ENCODE results near the gene TTC33. TPM values are rescaled to one million over a fixed set of nuclear protein-coding genes. Genes with fewer than 3 reads are reported as not detected.

Gene TTC33
- total and polyA plus RNA-seq, 2 experiments from 2014 or later: 8.0 to 9.0 TPM

DNA sequence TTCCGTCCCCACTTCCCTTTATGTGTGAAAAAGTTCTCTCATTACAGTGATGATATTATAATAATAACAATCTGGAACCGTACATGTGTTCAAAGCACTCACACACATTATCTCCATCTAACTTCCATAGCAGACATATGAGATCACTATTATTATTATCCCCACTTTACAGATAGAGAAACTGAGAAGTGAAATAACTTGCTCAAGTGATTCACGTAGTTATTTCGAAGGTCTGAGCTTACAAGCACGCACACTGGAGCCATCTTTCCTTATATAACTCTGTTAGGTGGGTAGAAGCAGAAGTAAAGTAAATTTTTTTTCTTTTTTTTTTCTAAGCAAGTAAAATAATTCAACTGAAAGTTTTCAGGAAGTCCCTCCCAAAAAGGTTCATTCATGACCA is 139.0 kb downstream of the TTC33 start:
- H3F3A ChIP-seq (ENCODE audit: insufficient read depth): no peaks in the 10 kb centered on the region
- no peak overlapping the region for H3K4me2 ChIP-seq (ENCODE audit: unreplicated experiment)
- no peaks in the 10 kb centered on the region for H3K79me2 ChIP-seq (ENCODE audit: insufficient read depth)
- 94 to 96% methylated on average over 5 of the region's 5 CpGs for WGBS, 2 experiments (ENCODE audit: low coverage in 1 of 2, low lambda C conversion rate in 2 of 2, missing lambda C conversion rate in 2 of 2)
- in situ Hi-C loops (cut with MboI): no loop called here
- no peak overlapping the region for H3K27ac ChIP-seq
- DNase-seq: no peak
- no peaks in the 10 kb centered on the region for H3K9me2 ChIP-seq (ENCODE audit: insufficient read depth)
- H3K27me3 ChIP-seq (replicated peaks; ENCODE audit: insufficient read depth): no peaks in the 10 kb centered on the region
- H3K4me1 ChIP-seq (ENCODE audit: insufficient read depth): no peaks in the 10 kb centered on the region
- H4K20me1 ChIP-seq (ENCODE audit: insufficient read depth): no peaks in the 10 kb centered on the region
- H3K9me3 ChIP-seq (ENCODE audit: low read depth): no peaks in the 10 kb centered on the region
- H2AFZ ChIP-seq: no peak overlapping the region
- H3K36me3 ChIP-seq (ENCODE audit: low read depth): no peaks in the 10 kb centered on the region
- no peak for TF ChIP-seq EZH2 (IDR thresholded peaks at IDR 0.05; ENCODE audit: insufficient read depth, poor library complexity, severe bottlenecking)
- TF ChIP-seq EZH2phosphoT487 (IDR thresholded peaks at IDR 0.05; ENCODE audit: insufficient read depth, low read depth): no peak
- no peak overlapping the region for H3K9ac ChIP-seq
- no peak overlapping the region for H3K4me3 ChIP-seq

DNA sequence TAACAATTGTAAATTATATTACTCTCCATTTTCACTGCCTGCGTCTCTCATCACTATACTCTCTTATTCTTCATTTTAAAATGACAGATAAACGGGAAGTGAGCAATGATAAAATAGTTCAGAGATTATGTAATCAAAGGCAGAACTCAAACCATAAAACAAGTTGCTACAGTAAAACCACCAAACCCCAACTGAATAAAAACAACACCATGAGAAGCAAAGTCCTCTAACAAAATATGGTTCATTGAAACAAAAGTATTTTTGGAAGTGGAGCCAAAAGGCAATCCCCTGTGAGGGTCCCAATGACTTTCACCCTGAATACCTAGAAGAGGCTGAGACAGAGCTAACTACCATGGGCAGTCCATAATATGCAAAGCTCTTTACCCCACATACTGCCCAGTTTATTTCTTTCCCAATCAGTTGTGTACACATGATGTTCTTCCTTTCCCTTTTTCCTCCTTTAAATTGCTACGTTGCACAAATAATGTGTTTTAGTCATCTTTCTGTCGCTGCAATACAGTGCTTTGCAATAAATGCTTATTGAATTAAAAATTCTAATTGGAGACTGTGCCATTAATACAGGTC is 140.1 kb downstream of the TTC33 start:
- Histone ChIP-seq H3K27me3 (replicated peaks; ENCODE audit: insufficient read depth) (no peaks in the 10 kb centered on the region), H3F3A (ENCODE audit: insufficient read depth) (no peaks in the 10 kb centered on the region), H3K4me2 (ENCODE audit: unreplicated experiment) (no peak overlapping the region), H3K4me3 (no peak overlapping the region), H3K9me2 (ENCODE audit: insufficient read depth) (no peaks in the 10 kb centered on the region), H3K27ac (no peak overlapping the region), H3K79me2 (ENCODE audit: insufficient read depth) (no peaks in the 10 kb centered on the region), H3K9me3 (ENCODE audit: low read depth) (no peaks in the 10 kb centered on the region), H4K20me1 (ENCODE audit: insufficient read depth) (no peaks in the 10 kb centered on the region), H3K4me1 (ENCODE audit: insufficient read depth) (no peaks in the 10 kb centered on the region), H3K36me3 (ENCODE audit: low read depth) (no peaks in the 10 kb centered on the region), H3K9ac (no peak overlapping the region), H2AFZ (no peak overlapping the region)
- in situ Hi-C loops (cut with MboI): no loop called here
- DNase-seq: no peak
- 82% methylated on average over 4 of the region's 4 CpGs for WGBS, 2 experiments (ENCODE audit: low coverage in 1 of 2, low lambda C conversion rate in 2 of 2, missing lambda C conversion rate in 2 of 2)
- no peak for TF ChIP-seq EZH2 (IDR thresholded peaks at IDR 0.05; ENCODE audit: insufficient read depth, poor library complexity, severe bottlenecking)
- TF ChIP-seq EZH2phosphoT487 (IDR thresholded peaks at IDR 0.05; ENCODE audit: insufficient read depth, low read depth): no peak

DNA sequence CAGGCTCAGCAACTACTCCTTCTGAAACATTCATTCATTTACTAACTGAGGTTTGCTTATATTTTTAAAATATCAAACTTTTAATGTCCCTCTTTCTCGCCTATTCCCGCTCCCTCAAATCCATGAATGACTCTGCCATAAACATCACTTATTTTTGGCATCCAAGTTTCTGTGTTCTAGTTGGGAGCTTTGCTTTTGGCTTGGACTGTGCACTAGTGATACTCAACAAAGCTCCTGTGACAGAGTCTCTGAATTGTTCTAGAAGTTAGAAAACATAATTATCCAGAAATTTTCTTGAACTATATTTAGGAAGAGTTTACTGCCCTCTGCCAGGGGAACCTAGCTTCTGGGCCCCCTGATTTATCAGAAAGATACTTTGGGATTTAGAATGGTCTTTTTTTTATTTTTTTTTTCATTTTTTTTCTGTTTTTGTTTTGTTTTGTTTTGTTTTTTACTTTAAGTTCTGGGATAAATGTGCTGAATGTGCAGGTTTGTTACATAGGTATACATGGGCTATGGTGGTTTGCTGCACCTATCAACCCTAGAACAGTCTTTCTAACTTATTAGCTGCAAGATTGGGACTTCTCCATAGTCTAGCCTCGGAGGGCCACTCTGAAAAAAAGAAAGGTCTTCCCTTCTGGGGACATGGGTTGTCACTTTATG is 140.7 kb downstream of the TTC33 start:
- Histone ChIP-seq H3K4me1 (ENCODE audit: insufficient read depth) (no peaks in the 10 kb centered on the region), H3K4me3 (no peak overlapping the region), H3K9me3 (ENCODE audit: low read depth) (no peaks in the 10 kb centered on the region), H3K4me2 (ENCODE audit: unreplicated experiment) (no peak overlapping the region), H3K9ac (no peak overlapping the region), H2AFZ (no peak overlapping the region), H4K20me1 (ENCODE audit: insufficient read depth) (no peaks in the 10 kb centered on the region), H3K36me3 (ENCODE audit: low read depth) (no peaks in the 10 kb centered on the region), H3K27me3 (replicated peaks; ENCODE audit: insufficient read depth) (no peaks in the 10 kb centered on the region), H3F3A (ENCODE audit: insufficient read depth) (no peaks in the 10 kb centered on the region), H3K9me2 (ENCODE audit: insufficient read depth) (no peaks in the 10 kb centered on the region), H3K27ac (no peak overlapping the region), H3K79me2 (ENCODE audit: insufficient read depth) (no peaks in the 10 kb centered on the region)
- no peak for TF ChIP-seq EZH2phosphoT487 (IDR thresholded peaks at IDR 0.05; ENCODE audit: insufficient read depth, low read depth)
- TF ChIP-seq EZH2 (IDR thresholded peaks at IDR 0.05; ENCODE audit: insufficient read depth, poor library complexity, severe bottlenecking): no peak
- 35 to 37% methylated on average over 3 of the region's 3 CpGs for WGBS, 2 experiments (ENCODE audit: low coverage in 1 of 2, low lambda C conversion rate in 2 of 2, missing lambda C conversion rate in 2 of 2)
- no peak for DNase-seq
- in situ Hi-C loops (cut with MboI): no loop called here

DNA sequence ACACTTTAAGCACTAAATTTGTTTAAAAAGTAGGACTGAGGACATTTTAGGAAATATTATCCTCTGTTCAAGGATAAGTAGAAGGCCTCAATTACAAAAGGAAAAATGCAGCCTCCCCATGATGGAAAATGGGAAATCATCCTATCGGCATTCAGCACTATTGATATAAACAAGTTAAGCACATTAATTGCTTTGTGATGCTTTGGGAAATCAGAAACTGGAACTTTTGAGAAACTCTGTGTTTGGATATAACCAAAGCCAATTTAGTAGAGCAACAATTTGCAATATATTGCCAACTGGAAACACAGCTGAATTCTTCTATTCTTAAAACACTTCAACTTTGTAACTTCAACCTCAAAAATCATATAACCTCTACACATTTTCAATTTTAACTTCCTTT is 141.3 kb downstream of the TTC33 start:
- 31 to 38% methylated on average over 1 of the region's 1 CpG for WGBS, 2 experiments (ENCODE audit: low coverage in 1 of 2, low lambda C conversion rate in 2 of 2, missing lambda C conversion rate in 2 of 2)
- Histone ChIP-seq H4K20me1 (ENCODE audit: insufficient read depth) (no peaks in the 10 kb centered on the region), H3K79me2 (ENCODE audit: insufficient read depth) (no peaks in the 10 kb centered on the region), H3K4me2 (ENCODE audit: unreplicated experiment) (no peak overlapping the region), H3K9me3 (ENCODE audit: low read depth) (no peaks in the 10 kb centered on the region), H3K36me3 (ENCODE audit: low read depth) (no peaks in the 10 kb centered on the region), H3K9ac (no peak overlapping the region), H2AFZ (no peak overlapping the region), H3K27ac (no peak overlapping the region), H3K4me1 (ENCODE audit: insufficient read depth) (no peaks in the 10 kb centered on the region), H3K27me3 (replicated peaks; ENCODE audit: insufficient read depth) (no peaks in the 10 kb centered on the region), H3F3A (ENCODE audit: insufficient read depth) (no peaks in the 10 kb centered on the region), H3K9me2 (ENCODE audit: insufficient read depth) (no peaks in the 10 kb centered on the region), H3K4me3 (no peak overlapping the region)
- TF ChIP-seq EZH2phosphoT487 (IDR thresholded peaks at IDR 0.05; ENCODE audit: insufficient read depth, low read depth) (no peak), EZH2 (IDR thresholded peaks at IDR 0.05; ENCODE audit: insufficient read depth, poor library complexity, severe bottlenecking) (no peak)
- DNase-seq: no peak
- in situ Hi-C loops (cut with MboI): no loop called here

Data from GM23248 (cell line).